ENCODE data around the gene KLF15.

DNA sequence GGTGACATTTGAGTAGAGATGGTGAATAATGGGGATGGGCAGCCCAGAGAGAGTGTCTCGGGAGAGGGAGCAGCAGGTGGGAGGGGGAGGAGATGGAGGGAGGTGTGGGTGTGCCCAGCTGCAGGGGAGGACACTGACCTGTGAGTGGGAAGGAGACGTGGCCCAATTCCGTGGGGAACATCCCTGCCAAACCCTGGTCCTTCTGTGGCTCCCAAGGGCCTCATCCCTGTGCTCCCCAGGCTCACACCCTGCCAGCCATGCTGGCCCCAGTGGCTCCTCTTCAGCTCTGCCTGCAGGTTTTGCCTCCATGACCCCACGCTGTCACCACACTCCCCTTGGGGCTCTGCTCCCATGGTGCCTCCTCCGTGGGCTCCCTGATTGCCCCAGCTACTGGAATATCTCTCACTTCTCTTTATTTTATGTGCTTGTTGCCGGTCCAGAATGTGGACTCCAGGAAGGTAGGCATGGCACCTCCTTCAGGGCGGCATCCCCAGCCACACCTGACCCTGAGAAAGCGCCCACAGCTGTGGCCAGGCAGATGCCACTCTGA lies 44.5 kb upstream of the KLF15 start:
- TF ChIP-seq, protein P1, sequence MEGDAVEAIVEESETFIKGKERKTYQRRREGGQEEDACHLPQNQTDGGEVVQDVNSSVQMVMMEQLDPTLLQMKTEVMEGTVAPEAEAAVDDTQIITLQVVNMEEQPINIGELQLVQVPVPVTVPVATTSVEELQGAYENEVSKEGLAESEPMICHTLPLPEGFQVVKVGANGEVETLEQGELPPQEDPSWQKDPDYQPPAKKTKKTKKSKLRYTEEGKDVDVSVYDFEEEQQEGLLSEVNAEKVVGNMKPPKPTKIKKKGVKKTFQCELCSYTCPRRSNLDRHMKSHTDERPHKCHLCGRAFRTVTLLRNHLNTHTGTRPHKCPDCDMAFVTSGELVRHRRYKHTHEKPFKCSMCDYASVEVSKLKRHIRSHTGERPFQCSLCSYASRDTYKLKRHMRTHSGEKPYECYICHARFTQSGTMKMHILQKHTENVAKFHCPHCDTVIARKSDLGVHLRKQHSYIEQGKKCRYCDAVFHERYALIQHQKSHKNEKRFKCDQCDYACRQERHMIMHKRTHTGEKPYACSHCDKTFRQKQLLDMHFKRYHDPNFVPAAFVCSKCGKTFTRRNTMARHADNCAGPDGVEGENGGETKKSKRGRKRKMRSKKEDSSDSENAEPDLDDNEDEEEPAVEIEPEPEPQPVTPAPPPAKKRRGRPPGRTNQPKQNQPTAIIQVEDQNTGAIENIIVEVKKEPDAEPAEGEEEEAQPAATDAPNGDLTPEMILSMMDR (IDR thresholded peaks at IDR 0.05) = no peak
- no peak for TF ChIP-seq EZH2 (IDR thresholded peaks at IDR 0.05; ENCODE audit: borderline replicate concordance, insufficient read depth, low read depth, low read length, poor library complexity, severe bottlenecking)

Data from B cell (primary cell).